ENCODE results near the gene YEATS2.
A peak's percentile ranks its signal among the peaks of the same experiment; 100 is the strongest.
"Not testable (repeated sequence)": the region's sequence is repeated elsewhere in the genome, so short reads cannot be mapped to it uniquely, and the experiment has no call there.

YEATS2 gene

DNA sequence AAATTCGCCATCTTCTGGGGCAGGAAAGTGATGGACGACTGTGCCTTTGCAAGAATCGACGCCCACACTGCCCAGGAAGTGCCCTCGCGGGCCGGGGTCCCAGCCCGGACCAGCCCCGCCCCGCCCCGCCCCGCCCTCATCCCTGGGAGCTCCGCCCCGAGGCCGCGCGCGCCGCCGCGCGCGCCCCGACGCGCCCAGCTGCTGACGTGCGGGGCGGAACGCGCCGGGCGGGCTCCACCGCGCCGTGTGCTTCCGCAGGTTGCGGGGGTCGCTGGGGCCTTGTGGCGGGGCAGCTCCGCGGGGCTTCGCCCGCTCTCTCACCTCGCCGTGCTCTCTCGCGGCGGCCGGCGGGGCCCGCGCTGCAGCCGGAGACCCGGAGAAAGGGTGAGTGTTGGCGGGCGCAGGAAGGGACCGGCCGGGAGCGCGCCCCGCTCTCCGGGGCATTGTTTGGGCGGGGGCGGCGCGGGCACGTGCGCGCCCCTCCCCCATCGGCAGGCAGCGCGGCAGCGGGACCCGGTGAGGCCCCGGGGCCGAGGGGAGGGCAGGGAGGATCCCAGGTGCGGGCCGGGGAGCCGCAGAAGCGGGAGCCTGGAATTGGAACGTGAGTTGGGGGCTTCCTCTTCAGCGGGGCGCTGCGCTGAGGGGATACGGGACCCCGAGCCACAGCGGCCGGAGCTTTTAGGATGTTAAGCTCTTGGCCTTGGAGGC, at the start of gene YEATS2:
TSS of gene YEATS2 (plus strand) at position 188 of the 708 bp plus-strand sequence. CDS start 17,366 bp downstream, outside the sequence.
- no peak for DNase-seq (ENCODE audit: low read depth)

DNA sequence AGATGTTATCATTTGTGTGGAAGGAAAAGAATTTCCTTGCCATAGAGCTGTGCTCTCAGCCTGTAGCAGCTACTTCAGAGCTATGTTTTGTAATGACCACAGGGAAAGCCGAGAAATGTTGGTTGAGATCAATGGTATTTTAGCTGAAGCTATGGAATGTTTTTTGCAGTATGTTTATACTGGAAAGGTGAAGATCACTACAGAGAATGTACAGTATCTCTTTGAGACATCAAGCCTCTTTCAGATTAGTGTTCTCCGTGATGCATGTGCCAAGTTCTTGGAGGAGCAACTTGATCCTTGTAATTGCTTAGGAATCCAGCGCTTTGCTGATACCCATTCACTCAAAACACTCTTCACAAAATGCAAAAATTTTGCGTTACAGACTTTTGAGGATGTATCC, 47.0 kb upstream of the YEATS2 start:
- no peak for DNase-seq (ENCODE audit: low read depth)

DNA sequence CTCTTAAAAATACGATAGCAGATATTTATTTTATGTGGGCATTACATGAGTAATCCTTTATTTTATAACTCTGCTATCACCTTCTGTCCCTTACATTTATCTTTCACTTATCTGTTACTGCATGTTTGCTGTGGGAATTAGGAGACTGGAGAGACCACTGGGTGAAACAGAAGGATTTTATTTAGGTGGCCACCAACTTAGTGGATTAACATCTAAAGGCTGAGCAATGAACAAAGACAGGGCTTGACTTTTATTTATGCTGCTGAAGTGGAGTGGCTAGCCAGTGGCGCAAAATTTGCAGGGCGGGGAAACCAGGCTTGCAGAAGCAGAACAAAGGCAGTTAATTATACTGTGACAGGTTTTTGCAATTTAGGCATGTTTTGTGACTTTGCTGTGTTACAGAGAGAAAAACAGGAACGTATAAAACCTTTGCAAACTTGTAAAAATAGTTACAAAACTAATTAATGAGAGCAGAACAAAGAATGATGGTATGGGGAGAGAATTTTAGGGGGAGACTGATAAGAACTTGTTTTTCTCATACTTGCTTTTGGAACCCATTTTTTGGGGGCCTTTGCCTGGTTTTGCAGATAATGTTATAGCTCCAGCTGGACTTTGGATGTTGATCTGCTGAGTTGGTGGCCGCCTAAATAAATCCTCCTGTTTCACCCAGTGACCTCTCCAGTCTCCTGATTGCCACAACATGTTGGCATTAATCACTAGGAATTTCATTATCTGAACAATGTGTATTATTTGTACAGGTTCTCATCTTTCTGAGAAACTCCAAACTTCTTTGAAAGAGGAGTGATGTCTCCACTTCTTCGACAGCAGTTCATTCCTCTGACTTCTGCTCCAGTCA, 44.2 kb upstream of the YEATS2 start:
- no peak for DNase-seq (ENCODE audit: low read depth)

DNA sequence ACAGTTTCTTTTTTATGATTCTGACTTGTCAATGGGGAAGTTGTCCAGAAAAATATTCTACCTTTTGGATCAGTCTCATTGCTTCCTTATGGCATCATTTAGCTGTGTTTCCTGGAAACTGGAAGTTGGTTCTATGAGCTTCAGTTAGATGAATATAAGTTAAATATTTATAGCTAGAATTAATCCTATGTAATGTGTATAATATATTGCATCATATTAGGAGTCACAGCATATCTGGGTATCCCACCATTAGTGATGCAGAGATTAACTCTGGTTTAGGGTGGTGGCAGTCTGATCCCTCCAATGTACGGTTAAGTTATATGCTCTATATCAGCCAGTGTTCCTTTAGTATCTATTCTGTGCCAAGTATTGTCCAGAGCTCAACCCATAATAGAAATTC, 42.9 kb upstream of the YEATS2 start:
- no peak for DNase-seq (ENCODE audit: low read depth)

DNA sequence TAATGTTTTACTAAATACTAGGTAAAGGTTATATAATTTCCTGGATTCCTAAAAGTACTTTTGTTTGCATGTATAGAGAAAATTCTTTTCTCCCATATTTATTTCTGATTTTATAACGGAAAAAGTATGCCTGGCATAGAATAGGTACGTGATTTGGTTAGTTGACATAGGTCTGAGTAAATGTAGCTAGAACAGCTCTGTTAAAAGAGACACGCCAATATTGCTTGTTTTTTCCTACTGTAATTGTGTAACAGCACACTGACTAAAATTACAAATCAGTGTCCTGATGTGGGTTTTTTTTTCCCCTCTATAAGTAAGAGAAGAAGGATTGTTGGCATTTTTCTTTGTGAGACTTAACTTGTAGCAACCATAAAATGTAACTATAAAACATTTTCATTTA, 35.5 kb upstream of the YEATS2 start:
- DNase-seq (ENCODE audit: low read depth) = no peak

DNA sequence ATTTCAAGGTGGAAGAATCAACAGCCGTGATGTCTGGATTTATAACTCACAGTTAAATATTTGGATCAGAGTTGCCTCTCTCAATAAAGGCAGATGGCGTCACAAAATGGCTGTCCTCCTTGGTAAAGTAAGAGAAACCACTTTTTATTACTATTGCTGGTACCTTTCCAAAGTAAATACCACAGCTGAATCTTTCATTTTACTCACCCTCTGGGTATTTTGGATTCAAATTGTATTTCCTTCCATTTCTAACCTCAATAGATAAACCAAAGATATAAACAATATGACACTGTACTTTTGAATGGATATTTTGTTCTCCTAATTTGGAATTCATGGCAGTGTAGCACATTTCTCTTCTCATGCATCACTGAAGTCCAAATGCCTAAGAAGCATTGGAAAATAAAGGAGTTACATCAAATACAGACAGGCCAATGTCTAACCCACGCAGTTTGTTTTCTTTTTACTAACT, 32.6 kb upstream of the YEATS2 start:
- peak; percentile 96 for DNase-seq (ENCODE audit: low read depth)

DNA sequence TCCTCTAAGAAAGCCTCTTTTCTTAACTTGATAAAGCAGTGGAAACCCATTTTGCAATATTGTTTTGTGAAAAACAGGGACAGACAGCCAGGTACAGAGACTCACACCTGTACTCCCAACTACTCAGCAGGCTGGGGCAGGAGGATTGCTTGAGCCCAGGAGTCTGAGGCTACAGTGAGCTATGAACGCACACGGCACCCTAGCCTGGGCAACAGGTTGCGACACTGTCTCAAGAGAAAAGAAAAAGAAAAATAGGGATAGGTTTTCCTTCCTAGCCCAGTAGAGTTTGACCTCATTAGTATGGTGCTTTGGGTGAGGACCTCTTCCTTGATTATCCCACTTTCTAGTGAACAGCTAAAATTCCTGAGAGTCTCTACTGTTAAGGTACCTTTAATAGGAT, 17.5 kb upstream of the YEATS2 start:
- DNase-seq (ENCODE audit: low read depth) = no peak

DNA sequence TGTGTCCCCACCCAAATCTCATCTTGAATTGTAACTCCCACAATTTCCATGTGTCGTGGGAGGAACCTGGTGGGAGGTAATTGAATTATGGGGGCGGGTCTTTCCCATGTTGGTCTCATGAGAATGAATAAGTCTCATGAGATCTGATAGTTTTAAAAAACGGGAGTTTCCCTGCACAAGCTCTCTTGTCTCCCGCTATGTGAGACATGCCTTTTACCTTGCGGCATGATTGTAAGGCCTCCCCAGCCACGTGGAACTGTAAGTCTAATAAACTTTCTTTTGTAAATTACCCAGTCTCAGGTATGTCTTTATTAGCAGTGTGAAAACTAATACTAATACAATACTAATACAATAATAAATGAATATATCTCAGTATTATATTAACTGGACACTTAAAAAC, 9.9 kb upstream of the YEATS2 start:
- no peak for DNase-seq (ENCODE audit: low read depth)

DNA sequence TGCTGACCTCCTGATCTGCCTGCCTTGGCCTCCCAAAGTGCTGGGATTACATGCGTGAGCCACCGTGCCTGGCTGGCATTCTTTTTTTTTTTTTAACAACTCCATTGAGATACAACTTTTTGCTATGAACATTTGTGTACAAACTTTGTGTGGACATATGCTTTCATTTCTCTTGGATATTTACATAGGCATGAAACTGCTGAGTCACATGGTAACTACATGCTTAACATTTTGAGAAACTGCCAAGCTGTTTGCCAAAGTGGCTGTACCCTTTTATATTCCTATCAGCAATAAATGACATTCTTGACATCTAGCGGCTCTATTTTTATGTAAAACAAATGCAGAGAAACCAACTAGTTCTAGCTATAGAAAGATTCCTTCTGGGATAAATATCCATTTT, 8.7 kb upstream of the YEATS2 start:
- no peak for DNase-seq (ENCODE audit: low read depth)

DNA sequence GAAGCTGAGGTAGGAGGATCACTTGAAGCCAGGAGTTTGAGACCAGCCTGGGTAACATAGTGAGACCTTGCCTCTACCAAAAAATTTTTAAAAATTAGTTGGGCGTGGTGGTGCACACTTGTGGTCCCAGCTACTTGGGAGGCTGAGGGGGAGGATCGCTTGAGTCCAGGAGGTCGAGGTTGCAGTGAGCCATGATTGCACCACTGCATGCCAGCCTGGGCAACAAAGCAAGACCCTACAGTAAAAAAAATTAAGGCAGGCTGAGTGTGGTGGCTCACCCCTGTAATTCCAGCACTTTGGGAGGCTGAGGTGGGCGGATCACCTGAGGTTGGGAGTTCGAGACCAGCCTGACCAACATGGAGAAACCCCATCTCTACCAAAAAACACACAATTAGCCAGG, 8.0 kb upstream of the YEATS2 start:
- DNase-seq (ENCODE audit: low read depth) = not testable (repeated sequence)

DNA sequence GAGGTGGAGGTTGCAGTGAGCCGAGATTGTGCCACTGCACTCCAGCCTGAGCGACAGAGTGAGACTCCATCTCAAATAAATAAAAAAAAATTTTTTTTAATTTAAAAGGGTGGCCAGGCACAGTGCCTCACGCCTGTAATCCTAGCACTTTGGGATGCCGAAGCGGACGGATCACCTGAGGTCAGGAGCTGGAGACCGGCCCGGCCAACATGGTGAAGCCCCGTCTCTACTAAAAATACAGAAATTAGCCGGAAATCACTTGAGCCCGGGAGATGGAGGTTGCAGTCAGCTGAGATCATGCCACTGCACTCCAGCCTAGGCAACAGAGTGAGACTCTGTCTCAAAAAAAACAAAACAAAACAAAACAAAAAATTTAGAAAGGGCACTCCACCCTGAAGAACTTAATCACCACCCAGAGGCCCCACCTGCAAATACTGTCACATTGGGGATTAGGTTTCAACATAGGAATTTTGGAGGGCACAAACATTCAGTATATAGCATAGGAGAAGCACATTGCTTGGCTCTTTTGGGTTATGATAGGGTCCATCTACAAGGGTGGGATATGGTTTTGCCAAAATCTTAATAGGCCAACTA, 7.1 kb upstream of the YEATS2 start:
- DNase-seq (ENCODE audit: low read depth) = no peak

DNA sequence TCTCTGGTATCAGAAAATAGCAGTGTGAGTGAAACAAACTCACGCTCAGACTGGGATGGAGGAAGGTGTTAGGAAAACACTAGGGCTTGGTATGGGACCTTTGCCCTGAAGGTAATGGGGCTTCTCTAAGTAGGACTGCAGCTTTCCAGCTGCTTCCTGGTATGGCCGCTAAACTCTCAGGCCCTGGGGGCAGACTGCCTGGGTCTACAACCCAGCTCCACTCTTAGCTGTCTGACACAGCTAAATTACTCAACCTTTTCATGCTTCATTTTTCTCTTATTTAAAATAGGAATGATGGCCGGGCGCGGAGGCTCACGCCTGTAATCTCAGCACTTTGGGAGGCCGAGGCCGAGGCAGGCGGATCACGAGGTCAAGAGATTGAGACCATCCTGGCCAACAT, 5.2 kb upstream of the YEATS2 start:
- DNase-seq (ENCODE audit: low read depth) = no peak

DNA sequence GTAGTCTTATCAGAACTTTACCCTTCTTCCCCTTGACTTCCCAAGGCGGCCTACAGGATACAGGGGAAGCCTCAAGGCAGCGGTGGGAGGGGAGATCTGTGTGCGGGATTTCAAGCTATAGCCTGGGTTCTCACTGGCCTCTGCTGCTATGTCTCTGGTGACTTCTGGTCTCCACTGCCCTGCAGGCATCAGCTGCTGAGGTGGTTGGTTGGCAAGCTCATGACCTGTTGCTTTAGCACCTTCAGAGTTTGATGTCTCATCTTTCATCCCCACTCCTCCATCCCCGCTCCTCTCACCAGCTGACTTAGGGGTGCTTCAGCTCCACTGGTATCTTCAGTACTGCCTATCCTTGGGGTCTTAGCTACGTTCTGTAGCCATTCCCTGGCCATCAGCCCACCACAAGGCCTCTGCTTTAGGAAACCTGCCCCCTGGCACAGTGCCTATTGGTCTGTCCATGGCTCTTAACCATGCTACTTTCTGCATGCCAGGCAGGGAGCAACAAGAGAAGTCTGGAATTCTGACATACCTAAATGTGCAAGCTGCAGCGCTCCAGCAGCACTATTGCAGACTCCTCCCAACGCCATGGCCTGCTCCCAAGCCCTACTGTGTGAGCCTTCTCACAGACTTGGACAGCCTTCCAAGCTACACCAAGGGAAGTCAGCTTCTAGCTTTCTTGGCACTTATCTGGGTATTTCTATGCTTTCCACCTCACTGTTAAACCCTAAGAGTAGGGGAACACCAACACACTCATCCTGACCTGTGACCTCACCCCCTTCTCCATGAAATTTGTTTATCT, 1.8 kb upstream of the YEATS2 start:
- no peak for DNase-seq (ENCODE audit: low read depth)

DNA sequence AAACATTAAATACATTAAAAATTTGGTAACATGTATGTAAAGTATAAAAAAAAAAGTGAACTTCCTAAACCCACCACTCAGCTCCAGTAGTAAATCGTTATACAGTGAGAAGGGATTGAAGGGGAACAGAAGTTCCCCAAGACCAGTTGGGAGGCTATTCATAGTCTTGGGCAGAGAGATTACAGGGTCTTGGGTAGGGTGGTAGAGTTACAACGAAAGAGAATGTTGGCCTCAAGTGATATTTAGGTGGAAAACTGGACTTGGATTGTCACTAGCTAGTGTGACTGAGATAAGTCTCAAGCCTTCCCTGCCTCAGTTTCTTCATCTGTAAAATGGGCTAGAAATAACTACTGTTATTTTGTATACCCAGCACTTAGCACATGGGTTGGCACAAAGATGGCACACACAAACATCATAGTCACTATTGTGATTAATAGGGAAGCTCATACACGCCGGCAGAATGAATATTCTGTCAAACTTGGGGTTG, 431 bp upstream of the YEATS2 start:
- no peak for DNase-seq (ENCODE audit: low read depth)

DNA sequence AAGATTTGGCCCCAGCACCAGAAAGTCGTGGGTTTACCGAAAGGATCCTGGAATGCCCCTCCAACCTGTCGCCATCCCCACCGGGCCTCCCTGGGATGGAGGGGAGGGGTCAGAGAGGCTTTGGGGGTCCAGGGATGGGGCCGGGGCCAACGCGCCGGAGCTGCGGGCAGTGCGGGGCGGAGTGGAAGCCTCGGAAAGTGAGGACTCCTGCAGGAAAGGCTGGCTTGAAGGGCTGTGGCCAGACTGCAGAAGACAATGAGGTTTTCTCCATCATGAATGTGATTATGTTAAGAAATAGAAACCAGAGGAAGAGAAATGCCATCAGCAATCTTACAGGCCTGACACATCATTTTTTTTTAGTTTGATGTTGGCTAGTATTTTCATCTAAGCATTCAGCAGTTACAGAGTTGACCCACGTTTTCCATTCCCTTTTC, 738 bp downstream of the YEATS2 start:
- no peak for DNase-seq (ENCODE audit: low read depth)

DNA sequence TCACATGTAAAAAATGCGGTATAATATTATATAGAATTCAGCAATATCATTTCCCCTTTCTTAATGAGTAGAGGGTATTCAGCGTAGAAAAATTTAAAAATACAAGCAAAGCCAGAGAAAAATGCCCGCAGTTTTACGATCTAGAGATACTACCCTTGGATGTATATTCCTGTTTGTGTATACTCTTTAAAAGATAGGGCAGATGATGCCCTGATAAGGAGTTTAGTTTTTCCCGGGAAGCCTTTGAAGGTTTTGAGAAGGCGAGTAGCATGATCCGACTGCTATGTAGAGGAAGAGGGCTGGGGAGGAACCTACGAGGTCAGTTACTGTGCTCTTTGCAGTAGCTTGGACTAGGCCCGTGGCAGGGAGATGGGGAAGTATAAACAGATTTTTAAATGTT, 1.2 kb downstream of the YEATS2 start:
- no peak for DNase-seq (ENCODE audit: low read depth)

DNA sequence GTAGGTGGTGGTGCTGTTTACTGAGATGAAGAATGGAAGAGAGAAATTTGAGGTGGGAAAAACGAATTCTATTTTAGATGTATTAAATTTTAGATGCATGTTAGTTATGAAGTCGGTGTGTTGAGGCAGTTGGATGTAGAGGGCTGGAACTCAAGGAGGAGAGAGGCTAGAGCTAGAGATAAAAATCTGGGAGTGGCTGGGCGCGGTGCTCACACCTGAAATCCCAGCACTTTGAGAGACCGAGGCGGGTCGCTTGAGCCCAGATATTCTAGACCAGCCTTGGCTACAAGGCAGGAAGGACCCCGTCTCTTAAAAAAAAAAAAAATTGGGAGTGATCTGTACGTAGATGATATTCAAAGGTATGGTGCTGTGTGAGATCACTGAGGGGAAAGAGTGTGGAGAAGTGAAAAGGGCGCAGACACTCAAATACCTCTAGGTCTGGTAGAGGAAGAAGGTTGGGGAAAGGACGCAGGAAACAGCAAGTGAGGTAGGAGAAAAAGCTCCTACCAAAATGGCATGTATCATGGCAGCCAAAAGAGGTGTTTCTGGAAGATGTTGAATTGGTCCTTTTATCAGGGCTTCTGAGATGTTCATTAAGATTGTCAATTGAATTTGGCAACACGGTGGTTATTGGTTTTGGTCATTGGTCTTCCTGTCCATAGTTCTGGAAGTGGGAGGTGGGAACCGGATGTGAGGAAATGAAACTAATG, 1.8 kb downstream of the YEATS2 start:
- DNase-seq (ENCODE audit: low read depth) = no peak

DNA sequence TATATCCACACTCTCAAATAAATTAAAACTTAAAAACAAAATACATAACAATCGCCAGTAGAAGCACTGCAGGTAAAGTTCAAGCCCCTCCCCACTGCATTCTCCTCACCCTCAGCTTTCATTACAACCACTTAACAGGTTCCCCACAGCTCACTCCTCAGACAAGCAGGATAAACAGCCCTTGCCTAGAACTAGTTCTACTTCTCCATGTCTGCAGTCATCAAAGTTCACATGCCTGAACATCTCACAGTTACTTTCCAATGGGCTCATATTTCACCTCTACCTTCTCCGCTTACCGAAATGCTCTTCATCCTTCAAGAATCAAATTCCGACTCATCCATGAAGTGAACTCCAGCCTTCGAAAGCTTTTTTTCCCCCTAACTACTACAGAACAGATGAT, 4.1 kb downstream of the YEATS2 start:
- DNase-seq (ENCODE audit: low read depth) = no peak

DNA sequence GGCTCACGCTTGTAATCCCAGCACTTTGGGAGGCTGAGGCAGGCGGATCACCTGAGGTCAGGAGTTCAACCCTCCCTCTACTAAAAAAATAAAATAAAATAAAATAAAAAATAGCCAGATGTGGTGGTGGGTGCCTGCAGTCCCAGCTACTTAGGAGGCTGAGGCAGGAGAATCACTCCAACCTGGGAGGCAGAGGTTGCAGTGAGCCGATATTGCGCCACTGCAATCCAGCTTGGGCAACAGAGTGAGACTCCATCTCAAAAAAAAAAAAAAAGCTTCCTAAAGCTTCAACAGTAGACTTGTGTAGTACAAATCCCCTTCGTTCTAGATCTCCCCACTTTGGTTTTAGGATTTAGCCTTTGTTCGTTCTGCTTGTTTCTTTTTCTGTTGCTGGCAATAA, 6.3 kb downstream of the YEATS2 start:
- not testable (repeated sequence) for DNase-seq (ENCODE audit: low read depth)

DNA sequence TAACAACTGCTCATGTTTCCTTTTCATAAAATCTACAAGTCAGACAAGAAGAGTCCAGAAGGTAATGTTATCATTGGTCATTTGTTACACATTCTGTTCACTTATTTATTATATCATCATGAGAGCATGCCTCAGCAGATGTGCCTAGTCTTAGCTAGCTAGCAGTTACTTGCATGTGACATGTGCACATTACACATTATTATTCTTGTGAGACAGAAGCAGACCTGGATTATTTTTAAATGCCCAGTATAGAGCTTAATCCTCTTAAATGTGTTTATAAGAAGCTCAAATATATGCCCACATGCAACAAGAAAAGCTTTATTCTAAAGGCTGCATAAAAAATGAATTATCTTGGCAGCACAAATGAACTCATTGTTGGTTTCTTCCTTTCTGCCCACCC, 12.6 kb downstream of the YEATS2 start:
- no peak for DNase-seq (ENCODE audit: low read depth)

DNA sequence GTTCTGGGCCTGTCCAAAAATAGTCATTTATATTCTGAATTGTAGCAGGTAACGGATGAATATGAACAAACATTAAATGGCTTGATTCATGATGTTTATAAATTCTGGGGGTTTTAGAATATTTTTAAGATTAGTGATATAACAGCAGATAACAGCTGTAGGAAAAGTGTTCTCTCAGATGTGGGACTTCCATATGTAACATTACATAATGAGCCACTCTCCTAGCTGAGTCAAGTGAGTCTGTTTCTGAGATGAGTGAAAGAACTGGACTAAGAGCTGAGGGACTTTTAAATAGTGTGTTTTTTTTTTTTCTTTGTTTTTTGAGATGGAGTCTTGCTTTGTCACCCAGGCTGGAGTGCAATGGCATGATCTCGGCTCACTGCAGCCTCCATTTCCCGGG, 13.9 kb downstream of the YEATS2 start:
- DNase-seq (ENCODE audit: low read depth) = no peak
